Hepatocyte (in vitro differentiated cells): ENCODE measurements around the gene GGTA1. TPM values are rescaled to one million over a fixed set of nuclear protein-coding genes. Genes with fewer than 3 reads are reported as not detected.

Experiments used
- DNase-seq: peaks from one replicate; pipeline ENCODE4 v3.0.0-alpha.2; 2016; ENCODE audit warnings: low spot score
- H2AFZ ChIP-seq: fragments of 200-600 bp; sonication (generic); 2 replicates; pipeline ENCODE4 v1.6.0; 2016; ENCODE audit warnings: antibody characterized with exemption, mild to moderate bottlenecking
- H3K27ac ChIP-seq: fragments of 200-600 bp; sonication (generic); 2 replicates; pipeline ENCODE4 v1.5.1; 2016; ENCODE audit warnings: mild to moderate bottlenecking
- H3K27me3 ChIP-seq: fragments of 200-600 bp; sonication (generic); 2 replicates; pipeline ENCODE4 v1.6.1; 2016
- H3K36me3 ChIP-seq: fragments of 200-600 bp; sonication (generic); replicated peaks from 2 replicates; pipeline ENCODE4 v1.5.1; 2016; ENCODE audit warnings: low read depth; ENCODE audit not compliant: insufficient read depth
- H3K4me1 ChIP-seq: fragments of 200-600 bp; sonication (generic); 2 replicates; pipeline ENCODE4 v1.5.1; 2016; ENCODE audit warnings: mild to moderate bottlenecking, moderate library complexity; ENCODE audit not compliant: insufficient read depth
- H3K4me2 ChIP-seq: fragments of 200-600 bp; sonication (generic); 2 replicates; pipeline ENCODE4 v1.6.0; 2016
- H3K4me3 ChIP-seq: fragments of 200-600 bp; sonication (generic); 2 replicates; pipeline ENCODE4 v1.5.1; 2016; ENCODE audit warnings: mild to moderate bottlenecking
- H3K79me2 ChIP-seq: fragments of 200-600 bp; sonication (generic); 2 replicates; pipeline ENCODE4 v1.6.0; 2017; ENCODE audit warnings: mild to moderate bottlenecking
- H3K9me2 ChIP-seq: fragments of 200-600 bp; sonication (generic); replicated peaks from 2 replicates; pipeline ENCODE4 v1.6.0; 2017; ENCODE audit warnings: mild to moderate bottlenecking; ENCODE audit not compliant: insufficient read depth
- H3K9me3 ChIP-seq: fragments of 200-600 bp; sonication (generic); 2 replicates; pipeline ENCODE4 v1.5.1; 2016; ENCODE audit warnings: low read depth, mild to moderate bottlenecking
- H4K20me1 ChIP-seq: fragments of 200-600 bp; sonication (generic); 2 replicates; pipeline ENCODE4 v1.6.0; 2016; ENCODE audit warnings: mild to moderate bottlenecking; ENCODE audit not compliant: insufficient read depth, poor library complexity, severe bottlenecking
- CTCF ChIP-seq: fragments of 200-600 bp; sonication (generic); IDR thresholded peaks from 2 replicates; pipeline ENCODE4 v1.5.1; 2016; ENCODE audit warnings: antibody characterized with exemption, mild to moderate bottlenecking; ENCODE audit not compliant: poor library complexity
- EZH2 ChIP-seq: fragments of 200-600 bp; sonication (generic); IDR thresholded peaks from 2 replicates; pipeline ENCODE4 v1.6.1; 2016; ENCODE audit warnings: antibody characterized with exemption, mild to moderate bottlenecking, borderline replicate concordance
- EZH2phosphoT487 ChIP-seq: fragments of 200-600 bp; sonication (generic); IDR thresholded peaks from one replicate; pipeline ENCODE4 v1.6.1; 2018; ENCODE audit warnings: antibody characterized with exemption, mild to moderate bottlenecking, low read depth, moderate library complexity; ENCODE audit not compliant: unreplicated experiment, severe bottlenecking
- WGBS: methylation state at CpG from one replicate; pipeline ENCODE4 v1.1.6; 2016; ENCODE audit warnings: low lambda C conversion rate; ENCODE audit errors: missing lambda C conversion rate; 5-methylcytosine and 5-hydroxymethylcytosine counted together
- polyA plus RNA-seq: library from polyadenylated mRNA; unstranded; fragments of >200 nt; fragmentation: Nextera tagmentation; extraction: Ambion mirVana; gene quantifications from 2 replicates; pipeline ENCODE4 v1.2.1, GENCODE V29; 2016
- total RNA-seq: library from RNA; depleted of rRNA; stranded (reverse); fragments of >200 nt; gene quantifications from 2 replicates; pipeline ENCODE4 v1.2.3, GENCODE V29; 2014

The GGTA1 gene
- total and polyA plus RNA-seq, 2 experiments from 2014 or later, result 0.07 to 0.77 TPM

GRCh38 chr9:121510766-121511550, 11.3 kb upstream of the GGTA1 start:
- H3K36me3 ChIP-seq, result no peaks in the 10 kb centered on the region
- H3K4me3 ChIP-seq, result no peak overlapping the region
- H3K27ac ChIP-seq, result no peak overlapping the region
- H3K27me3 ChIP-seq, result peaks cover 5% of the 10 kb centered on the region
- H3K4me1 ChIP-seq, result no peaks in the 10 kb centered on the region
- no peaks in the 10 kb centered on the region for H3K9me2 ChIP-seq
- WGBS, result 82% methylated on average over 15 of the region's 15 CpGs
- H3K9me3 ChIP-seq, result no peaks in the 10 kb centered on the region
- H4K20me1 ChIP-seq, result no peaks in the 10 kb centered on the region
- no peak overlapping the region for H2AFZ ChIP-seq
- DNase-seq, result no peak
- H3K79me2 ChIP-seq, result no peaks in the 10 kb centered on the region
- H3K4me2 ChIP-seq, result no peak overlapping the region
- TF ChIP-seq EZH2phosphoT487, result no peak
- TF ChIP-seq EZH2, result no peak
- no peak for TF ChIP-seq CTCF

GRCh38 chr9:121509180-121509579, 9.5 kb upstream of the GGTA1 start:
- WGBS, result 95% methylated on average over 5 of the region's 5 CpGs
- H3K4me2 ChIP-seq, result no peak overlapping the region
- no peaks in the 10 kb centered on the region for H3K4me1 ChIP-seq
- no peak for TF ChIP-seq EZH2
- TF ChIP-seq EZH2phosphoT487, result no peak
- TF ChIP-seq CTCF, result no peak
- no peak overlapping the region for H3K27ac ChIP-seq
- H3K9me2 ChIP-seq, result no peaks in the 10 kb centered on the region
- no peaks in the 10 kb centered on the region for H3K79me2 ChIP-seq
- H3K9me3 ChIP-seq, result no peaks in the 10 kb centered on the region
- H3K36me3 ChIP-seq, result no peaks in the 10 kb centered on the region
- H2AFZ ChIP-seq, result no peak overlapping the region
- peaks cover 15% of the 10 kb centered on the region for H3K27me3 ChIP-seq
- no peak for DNase-seq
- no peaks in the 10 kb centered on the region for H4K20me1 ChIP-seq
- H3K4me3 ChIP-seq, result no peak overlapping the region

- no peaks in the 10 kb centered on the region for H3K36me3 ChIP-seq
- H3K27me3 ChIP-seq, result peaks cover 18% of the 10 kb centered on the region
- H3K4me2 ChIP-seq, result no peak overlapping the region
- no peaks in the 10 kb centered on the region for H4K20me1 ChIP-seq
- H3K27ac ChIP-seq, result no peak overlapping the region
- H3K4me3 ChIP-seq, result no peak overlapping the region
- TF ChIP-seq EZH2 (no peak), CTCF (no peak), EZH2phosphoT487 (no peak)
- no peaks in the 10 kb centered on the region for H3K9me2 ChIP-seq
- no peaks in the 10 kb centered on the region for H3K9me3 ChIP-seq
- no peaks in the 10 kb centered on the region for H3K4me1 ChIP-seq
- H2AFZ ChIP-seq, result no peak overlapping the region
- no peaks in the 10 kb centered on the region for H3K79me2 ChIP-seq
- no peak for DNase-seq
These were observed 8.8 kb upstream of the GGTA1 start for GRCh38 chr9:121508415-121508814.
